Measurements from ENCODE around the gene SYT8. TPM values are rescaled to one million over a fixed set of nuclear protein-coding genes. Genes with fewer than 3 reads are reported as not detected.

Gene SYT8
- total and polyA plus RNA-seq, 2 of the 8 experiments (the other 6 are each of a cell fraction or from before 2014, with no cell fraction given): not detected

DNA sequence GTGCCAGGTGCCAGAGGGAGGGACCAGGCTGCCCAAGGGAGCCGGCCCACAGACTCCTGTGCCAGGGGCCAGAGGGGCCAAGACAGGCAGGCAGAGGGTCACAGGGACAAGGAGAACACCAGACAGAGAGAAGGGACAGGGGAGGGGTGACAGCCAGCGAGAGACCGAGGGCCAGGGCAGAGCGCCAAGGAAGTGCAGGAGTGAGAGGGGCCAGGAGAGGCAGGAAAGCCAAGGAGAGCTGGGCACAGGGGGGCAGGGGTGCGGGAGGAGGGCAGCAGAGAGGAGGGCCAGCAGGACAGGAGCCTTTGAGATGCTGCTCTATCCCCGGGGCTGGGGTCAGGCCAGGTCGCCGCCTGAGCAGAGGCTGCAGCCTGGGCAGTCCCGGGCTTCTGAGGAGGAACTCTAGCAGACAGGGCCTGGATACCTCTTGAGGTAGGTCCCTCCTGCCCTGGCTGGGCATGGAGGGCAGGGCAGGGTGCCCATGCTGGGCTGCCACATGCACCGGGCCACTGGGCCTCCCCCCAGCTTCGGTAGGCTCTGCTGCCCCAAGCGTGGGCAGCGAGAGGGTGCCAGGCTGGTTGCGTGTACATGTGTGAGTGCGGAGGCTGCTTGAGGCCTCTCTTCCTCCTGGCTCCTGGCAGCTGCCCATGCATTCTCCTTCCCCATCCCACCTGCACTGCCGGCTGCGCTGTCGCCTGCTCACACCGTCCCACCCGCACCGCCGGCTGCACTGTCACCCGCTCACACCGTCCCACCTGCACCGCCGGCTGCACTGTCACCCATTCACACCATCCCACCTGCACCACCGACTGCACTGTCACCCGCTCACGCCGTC lies 30.3 kb downstream of the SYT8 start (continued):
- no peak for TF ChIP-seq ZNF274 (IDR thresholded peaks at IDR 0.05; ENCODE audit: borderline replicate concordance, extremely low read depth, low read length)
- no peak for TF ChIP-seq GABPA (IDR thresholded peaks at IDR 0.05; ENCODE audit: borderline replicate concordance, insufficient read depth, low read length)
- TF ChIP-seq, protein P1, sequence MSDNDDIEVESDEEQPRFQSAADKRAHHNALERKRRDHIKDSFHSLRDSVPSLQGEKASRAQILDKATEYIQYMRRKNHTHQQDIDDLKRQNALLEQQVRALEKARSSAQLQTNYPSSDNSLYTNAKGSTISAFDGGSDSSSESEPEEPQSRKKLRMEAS (IDR thresholded peaks at IDR 0.05): no peak
- TF ChIP-seq SP4 (IDR thresholded peaks at IDR 0.05; ENCODE audit: low read length): no peak
